ENCODE measurements around the gene PKNOX2. TPM values are rescaled to one million over a fixed set of nuclear protein-coding genes. Genes with fewer than 3 reads are reported as not detected.

PKNOX2 gene
- total and polyA plus RNA-seq, 2 of the 8 experiments (the other 6 are each of a cell fraction or from before 2014, with no cell fraction given): 2.0 TPM

- Histone ChIP-seq H3K27me3 (replicated peaks in 1 of 4; ENCODE audit: control insufficient read depth in 3 of 4, extremely low read depth in 1 of 4, insufficient read depth in 3 of 4, low read length in 3 of 4) (no peaks in the 10 kb centered on the region; a peak in 1 of 7 replicates), H4K8ac (ENCODE audit: extremely low read depth, insufficient read depth, low read length) (no peak overlapping the region), H3K4me1 (replicated peaks in 1 of 4; ENCODE audit: control insufficient read depth in 3 of 4, insufficient read depth in 4 of 4, low read length in 3 of 4) (peaks cover 0 to 11% (median 6%) of the 10 kb centered on the region in 4 experiments; a peak in 3 of 7 replicates), H3K4me2 (ENCODE audit: insufficient read depth in 1 of 2, low read depth in 2 of 2, low read length in 2 of 2) (no peak overlapping the region), H3K9ac (replicated peaks in 1 of 4; ENCODE audit: extremely low read depth in 1 of 4, low read depth in 3 of 4, low read length in 3 of 4) (no peak overlapping the region), H3K79me1 (ENCODE audit: low read depth, low read length) (no peaks in the 10 kb centered on the region), H2BK5ac (ENCODE audit: low read depth, low read length) (no peak overlapping the region), H3K18ac (ENCODE audit: extremely low read depth, low read length) (no peak overlapping the region), H3K79me2 (ENCODE audit: control insufficient read depth in 1 of 2, insufficient read depth in 2 of 2, low read length in 2 of 2) (no peaks in the 10 kb centered on the region), H3K14ac (ENCODE audit: insufficient read length) (no peak overlapping the region), H2BK12ac (ENCODE audit: low read depth, low read length) (no peak overlapping the region), H2BK15ac (ENCODE audit: low read length) (no peak overlapping the region), H4K20me1 (replicated peaks in 1 of 2; ENCODE audit: control insufficient read depth in 1 of 2, insufficient read depth in 2 of 2, low read length in 2 of 2) (no peaks in the 10 kb centered on the region), H2BK20ac (ENCODE audit: low read length) (no peak overlapping the region), H3K4me3 (ENCODE audit: extremely low read depth in 1 of 4, insufficient read depth in 2 of 4, low read depth in 3 of 4, low read length in 4 of 4) (no peak overlapping the region), H2AK5ac (ENCODE audit: low read depth, low read length) (no peak overlapping the region), H4K5ac (ENCODE audit: insufficient read length, low read depth, low read length) (no peak overlapping the region), H3K23ac (ENCODE audit: insufficient read length) (no peak overlapping the region), H3K9me3 (ENCODE audit: insufficient read depth in 2 of 2, low read depth in 1 of 2, low read length in 1 of 2) (no peaks in the 10 kb centered on the region), H2AFZ (ENCODE audit: low read length) (no peak overlapping the region), H3K56ac (replicated peaks; ENCODE audit: insufficient read length, low read depth, low read length) (no peak overlapping the region), H3K4ac (replicated peaks; ENCODE audit: insufficient read length, low read depth, low read length) (no peak overlapping the region), H3K27ac (ENCODE audit: low read depth, low read length) (no peak overlapping the region), H4K91ac (replicated peaks; ENCODE audit: insufficient read length, low read length) (no peak overlapping the region), H2BK120ac (replicated peaks; ENCODE audit: low read depth, low read length) (no peak overlapping the region), H3K23me2 (ENCODE audit: low read depth, low read length) (no peaks in the 10 kb centered on the region), H3K36me3 (ENCODE audit: control insufficient read depth in 2 of 4, insufficient read depth in 4 of 4, low read length in 3 of 4) (no peaks in the 10 kb centered on the region)
- DNase-seq (ENCODE audit: low read depth in 1 of 2, low spot score in 2 of 2) (no peak), FAIRE-seq (no peak)
- CTCF ChIA-PET (ENCODE audit: partially characterized antibody): interaction anchor here (0.8 to 11.3 kb wide), 12 partner anchors 8 to 145 kb away, joined by 3 to 81 read pairs (median 4); no protein-coding TSS in a partner anchor
- POLR2A ChIA-PET (ENCODE audit: partially characterized antibody): no interaction called here
- WGBS, 2 experiments (ENCODE audit: extremely low coverage in 1 of 2, insufficient coverage in 1 of 2, insufficient read length in 1 of 2, insufficient replicate concordance in 2 of 2, low coverage in 1 of 2, low lambda C conversion rate in 2 of 2, missing lambda C conversion rate in 1 of 2): 90% methylated on average over 7 of the region's 7 CpGs; no CpG with 5 or more reads in 1 of the 2 experiments
- no peak for TF ChIP-seq HDAC2 (IDR thresholded peaks at IDR 0.05; ENCODE audit: borderline replicate concordance in 1 of 2, low read depth in 2 of 2, low read length in 2 of 2)
- no peak for TF ChIP-seq RBBP5 (IDR thresholded peaks at IDR 0.05; ENCODE audit: borderline replicate concordance, low read depth, low read length)
- TF ChIP-seq SIX5 (IDR thresholded peaks at IDR 0.05; ENCODE audit: low read depth, low read length): no peak
- TF ChIP-seq PHF8 (conservative IDR thresholded peaks at IDR 0.05; ENCODE audit: low read depth, low read length): no peak
- TF ChIP-seq SP4 (IDR thresholded peaks at IDR 0.05; ENCODE audit: low read length): no peak
- TF ChIP-seq CHD1 (IDR thresholded peaks at IDR 0.05; ENCODE audit: low read depth, low read length): no peak
- no peak for TF ChIP-seq MAFK (IDR thresholded peaks at IDR 0.05; ENCODE audit: low read depth, low read length)
- no peak for TF ChIP-seq BCL11A (IDR thresholded peaks at IDR 0.05; ENCODE audit: low read depth in 2 of 2, low read length in 2 of 2)
- TF ChIP-seq CHD2 (IDR thresholded peaks at IDR 0.05; ENCODE audit: low read length): no peak
- TF ChIP-seq ATF3 (IDR thresholded peaks at IDR 0.05; ENCODE audit: insufficient read depth, low read depth, low read length): no peak
- no peak for TF ChIP-seq CTBP2 (IDR thresholded peaks at IDR 0.05; ENCODE audit: borderline replicate concordance, insufficient read depth, insufficient read length, low read length)
These were observed 121.3 kb downstream of the PKNOX2 start for GRCh38 chr11:125285844-125286243.

All from H1 (cell line).